ENCODE measurements around the gene ZNF587B. TPM values are rescaled to one million over a fixed set of nuclear protein-coding genes. Genes with fewer than 3 reads are reported as not detected.

Gene ZNF587B
- 10 to 100 TPM; 23.0 to 23.8 TPM for total RNA-seq
- polyA plus RNA-seq (2013, experiment 1 of 2): 13.3 TPM
- 10.4 TPM for polyA plus RNA-seq (2013, experiment 2 of 2)
- 26.6 to 239 (median 65.5) reads per million in 172 experiments for total RNA-seq

DNA sequence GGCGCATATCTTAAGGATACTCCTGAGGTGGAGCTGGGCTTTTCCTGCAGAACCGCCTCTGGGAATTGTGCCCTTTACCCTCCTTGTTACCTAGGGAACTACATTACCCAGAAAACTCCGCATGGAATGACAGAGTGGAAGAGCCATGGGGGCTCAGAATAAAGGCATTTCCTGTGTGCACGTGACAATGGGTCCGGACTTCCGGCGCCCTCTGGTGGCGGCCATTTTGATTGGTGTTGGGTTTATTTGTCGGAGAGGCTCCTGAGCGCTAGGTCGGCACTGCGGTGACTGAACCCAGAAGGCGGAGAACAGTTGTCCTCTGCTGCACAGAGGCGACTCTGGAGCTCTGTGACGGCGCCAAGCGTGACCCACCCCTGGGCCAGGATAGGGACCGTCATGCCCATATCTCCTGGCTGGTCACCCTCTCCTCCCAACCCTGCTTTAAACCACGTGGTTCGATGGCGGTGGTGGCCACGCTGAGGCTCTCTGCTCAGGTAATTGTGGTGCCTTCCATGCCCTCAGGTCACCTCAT is at the start of gene ZNF587B:
ZNF587B (plus strand) TSS at position 229 of the 532 bp plus-strand sequence; CDS start at position 459, 230 bp downstream.
- H3K4me1 Mint-ChIP-seq (ENCODE audit: low read depth): peaks cover 20% of the 10 kb centered on the region
- TF ChIP-seq, protein P1, sequence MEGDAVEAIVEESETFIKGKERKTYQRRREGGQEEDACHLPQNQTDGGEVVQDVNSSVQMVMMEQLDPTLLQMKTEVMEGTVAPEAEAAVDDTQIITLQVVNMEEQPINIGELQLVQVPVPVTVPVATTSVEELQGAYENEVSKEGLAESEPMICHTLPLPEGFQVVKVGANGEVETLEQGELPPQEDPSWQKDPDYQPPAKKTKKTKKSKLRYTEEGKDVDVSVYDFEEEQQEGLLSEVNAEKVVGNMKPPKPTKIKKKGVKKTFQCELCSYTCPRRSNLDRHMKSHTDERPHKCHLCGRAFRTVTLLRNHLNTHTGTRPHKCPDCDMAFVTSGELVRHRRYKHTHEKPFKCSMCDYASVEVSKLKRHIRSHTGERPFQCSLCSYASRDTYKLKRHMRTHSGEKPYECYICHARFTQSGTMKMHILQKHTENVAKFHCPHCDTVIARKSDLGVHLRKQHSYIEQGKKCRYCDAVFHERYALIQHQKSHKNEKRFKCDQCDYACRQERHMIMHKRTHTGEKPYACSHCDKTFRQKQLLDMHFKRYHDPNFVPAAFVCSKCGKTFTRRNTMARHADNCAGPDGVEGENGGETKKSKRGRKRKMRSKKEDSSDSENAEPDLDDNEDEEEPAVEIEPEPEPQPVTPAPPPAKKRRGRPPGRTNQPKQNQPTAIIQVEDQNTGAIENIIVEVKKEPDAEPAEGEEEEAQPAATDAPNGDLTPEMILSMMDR (IDR thresholded peaks at IDR 0.05): peak; percentile 31
- CTCF ChIA-PET: no interaction called here

DNA sequence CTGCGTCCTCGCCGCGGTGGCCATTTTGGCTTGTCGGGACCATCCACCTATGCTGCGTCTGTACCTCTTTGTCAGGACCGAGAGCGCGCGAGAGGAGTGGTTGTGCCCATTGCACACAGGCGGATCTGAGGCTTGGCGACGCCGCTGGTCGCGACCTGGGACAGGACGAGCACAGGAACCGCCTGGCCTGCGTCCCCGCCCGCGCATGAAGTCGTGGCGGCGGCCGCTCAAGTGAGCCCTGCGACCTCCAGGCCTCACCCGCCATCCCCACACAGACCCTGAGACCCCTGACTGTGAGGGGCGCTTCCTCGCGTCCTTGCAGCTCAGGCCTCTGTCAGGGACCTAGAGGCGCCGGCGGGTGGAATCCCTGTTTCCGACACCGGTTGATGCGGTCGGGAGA is 43.8 kb upstream of the ZNF587B start:
- no peaks in the 10 kb centered on the region for H3K27me3 Mint-ChIP-seq
- peaks cover 10% of the 10 kb centered on the region for H3K9me3 Mint-ChIP-seq
- Histone ChIP-seq H3K36me3 (ENCODE audit: insufficient read depth, low read length) (peaks cover 21% of the 10 kb centered on the region), H3K9me3 (ENCODE audit: control insufficient read depth in 1 of 2, insufficient read depth in 1 of 2, low read length in 2 of 2) (peaks cover 73 to 80% of the 10 kb centered on the region in 2 experiments), H3K4me1 (ENCODE audit: insufficient read depth, low read length) (no peaks in the 10 kb centered on the region), H3K27me3 (ENCODE audit: control insufficient read depth in 1 of 2, insufficient read depth in 2 of 2, low read length in 2 of 2) (no peaks in the 10 kb centered on the region), H3K4me3 (ENCODE audit: low read length) (no peak overlapping the region), H3K27ac (ENCODE audit: low read depth in 1 of 2, low read length in 2 of 2) (no peak overlapping the region)
- ChIA-PET CTCF (no interaction called here), POLR2A (no interaction called here)
- no peak for DNase-seq
- peaks cover 5% of the 10 kb centered on the region for H3K4me1 Mint-ChIP-seq (ENCODE audit: low read depth)
- TF ChIP-seq, protein P1 (IDR thresholded peaks at IDR 0.05): no peak
- H3K36me3 Mint-ChIP-seq (ENCODE audit: low read depth): peaks cover 84% of the 10 kb centered on the region
- H3K4me3 Mint-ChIP-seq: no peak overlapping the region
- no peak overlapping the region for H3K27ac Mint-ChIP-seq
- intact Hi-C loops (cut with DNase I, micrococcal nuclease): no loop called here
- no peak for ATAC-seq (ENCODE audit: poor library complexity)

More for the DNA sequence above, at the start of gene ZNF587B:
- Mint-ChIP-seq H3K9me3 (no peaks in the 10 kb centered on the region), H3K36me3 (ENCODE audit: low read depth) (peaks cover 52% of the 10 kb centered on the region), H3K27me3 (no peaks in the 10 kb centered on the region), H3K27ac (no peak within 1 kb of the TSS), H3K4me3 (no peak within 1 kb of the TSS)
- Histone ChIP-seq H3K4me3 (ENCODE audit: low read length) (no peak within 1 kb of the TSS), H3K36me3 (ENCODE audit: insufficient read depth, low read length) (peaks cover 3% of the 10 kb centered on the region), H3K4me1 (ENCODE audit: insufficient read depth, low read length) (no peaks in the 10 kb centered on the region), H3K27ac (ENCODE audit: low read depth in 1 of 2, low read length in 2 of 2) (no peak within 1 kb of the TSS), H3K9me3 (ENCODE audit: control insufficient read depth in 1 of 2, insufficient read depth in 1 of 2, low read length in 2 of 2) (peaks cover 0 to 3% of the 10 kb centered on the region in 2 experiments), H3K27me3 (ENCODE audit: control insufficient read depth in 1 of 2, insufficient read depth in 2 of 2, low read length in 2 of 2) (no peaks in the 10 kb centered on the region)
- peak in 10 of 14 experiments; percentile 21 to 56 (median 32) for DNase-seq
- POLR2A ChIA-PET: no interaction called here
- ATAC-seq (ENCODE audit: poor library complexity): peak; percentile 58
- intact Hi-C loops (cut with DNase I, micrococcal nuclease): no loop called here

DNA sequence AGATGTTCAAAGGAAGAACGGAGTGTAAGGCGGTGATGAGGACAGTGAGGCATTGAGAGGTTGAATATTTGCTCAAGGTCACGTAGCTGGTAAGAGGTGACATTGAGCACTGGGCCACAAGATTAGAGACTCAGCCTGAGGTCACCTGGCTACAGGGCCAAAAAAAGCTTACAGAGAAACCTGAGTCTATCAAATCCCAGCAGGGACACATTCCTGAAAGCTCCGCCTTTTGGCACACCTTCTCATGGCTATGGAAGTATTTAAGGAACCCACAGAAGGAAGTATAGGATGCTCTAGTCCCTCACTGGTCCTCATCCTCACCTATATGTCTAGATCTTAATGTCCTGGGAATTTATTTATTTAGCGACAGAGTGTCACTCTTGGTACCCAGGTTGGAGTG is 43.2 kb upstream of the ZNF587B start:
- POLR2A ChIA-PET: no interaction called here
- Mint-ChIP-seq H3K27ac (no peak overlapping the region), H3K27me3 (no peaks in the 10 kb centered on the region), H3K4me3 (no peak overlapping the region), H3K4me1 (ENCODE audit: low read depth) (peaks cover 5% of the 10 kb centered on the region), H3K9me3 (peaks cover 10% of the 10 kb centered on the region), H3K36me3 (ENCODE audit: low read depth) (peaks cover 84% of the 10 kb centered on the region)
- H3K27me3 ChIP-seq (ENCODE audit: control insufficient read depth in 1 of 2, insufficient read depth in 2 of 2, low read length in 2 of 2): no peaks in the 10 kb centered on the region
- H3K36me3 ChIP-seq (ENCODE audit: insufficient read depth, low read length): peaks cover 24% of the 10 kb centered on the region
- DNase-seq (no peak), ATAC-seq (ENCODE audit: poor library complexity) (no peak)
- peaks cover 77 to 79% of the 10 kb centered on the region in 2 experiments for H3K9me3 ChIP-seq (ENCODE audit: control insufficient read depth in 1 of 2, insufficient read depth in 1 of 2, low read length in 2 of 2)
- TF ChIP-seq, protein P1 (IDR thresholded peaks at IDR 0.05): no peak
- H3K4me3 ChIP-seq (ENCODE audit: low read length): no peak overlapping the region
- no peak overlapping the region for H3K27ac ChIP-seq (ENCODE audit: low read depth in 1 of 2, low read length in 2 of 2)
- CTCF ChIA-PET: no interaction called here
- H3K4me1 ChIP-seq (ENCODE audit: insufficient read depth, low read length): no peaks in the 10 kb centered on the region
- intact Hi-C loops (cut with DNase I, micrococcal nuclease): no loop called here
